ENCODE data around the gene ALOXE3.

ALOXE3 gene

GRCh38 chr17:8046929-8047768 lies 71.2 kb downstream of the ALOXE3 start:
- no peak overlapping the region for H3K4me3 ChIP-seq
- TF ChIP-seq CTCF (IDR thresholded peaks at IDR 0.05), result no peak
- DNase-seq (ENCODE audit: low spot score), result no peak
- no peak overlapping the region for H3K27ac ChIP-seq

- no peak for DNase-seq (ENCODE audit: low spot score)
- Histone ChIP-seq H3K27ac (no peak overlapping the region), H3K4me3 (no peak overlapping the region)
- TF ChIP-seq CTCF (IDR thresholded peaks at IDR 0.05), result no peak
These were observed 71.9 kb downstream of the ALOXE3 start for GRCh38 chr17:8046306-8046928.

Data from coronary artery (tissue), 2 donors.